Smooth muscle cell of the brain vasculature (primary cell): Measurements from ENCODE around the gene RAVER2.
"Not testable (repeated sequence)": the region's sequence is repeated elsewhere in the genome, so short reads cannot be mapped to it uniquely, and the experiment has no call there.

ENCODE experiments used
- DNase-seq: peaks from one replicate; pipeline ENCODE4 v3.0.0-alpha.2; 2012; ENCODE audit warnings: low read depth, low spot score

The RAVER2 gene

GRCh38 chr1:64748706-64749105 lies 3.8 kb downstream of the RAVER2 start:
- DNase-seq, result no peak

- DNase-seq, result no peak
Measured at GRCh38 chr1:64750092-64750491, 5.2 kb downstream of the RAVER2 start.

- no peak for DNase-seq
Measured at GRCh38 chr1:64750875-64751274, 6.0 kb downstream of the RAVER2 start.

GRCh38 chr1:64754173-64754572 lies 9.3 kb downstream of the RAVER2 start:
- no peak for DNase-seq

GRCh38 chr1:64755361-64755760 lies 10.5 kb downstream of the RAVER2 start:
- DNase-seq, result no peak

- DNase-seq, result no peak
Measured at GRCh38 chr1:64756770-64757169, 11.9 kb downstream of the RAVER2 start.

- no peak for DNase-seq
Measured at GRCh38 chr1:64757213-64757612, 12.3 kb downstream of the RAVER2 start.

GRCh38 chr1:64758233-64758632 lies 13.4 kb downstream of the RAVER2 start:
- DNase-seq, result no peak

- no peak for DNase-seq
Measured at GRCh38 chr1:64759968-64760367, 15.1 kb downstream of the RAVER2 start.

GRCh38 chr1:64765012-64765411 lies 20.1 kb downstream of the RAVER2 start:
- DNase-seq, result no peak

GRCh38 chr1:64765826-64766225 lies 21.0 kb downstream of the RAVER2 start:
- no peak for DNase-seq

- no peak for DNase-seq
Measured at GRCh38 chr1:64766429-64766828, 21.6 kb downstream of the RAVER2 start.

- no peak for DNase-seq
Measured at GRCh38 chr1:64769482-64769881, 24.6 kb downstream of the RAVER2 start.

GRCh38 chr1:64769971-64770370 lies 25.1 kb downstream of the RAVER2 start:
- DNase-seq, result no peak

GRCh38 chr1:64773306-64773705 lies 28.4 kb downstream of the RAVER2 start:
- not testable (repeated sequence) for DNase-seq

GRCh38 chr1:64775113-64775512 lies 30.2 kb downstream of the RAVER2 start:
- no peak for DNase-seq

GRCh38 chr1:64782044-64782443 lies 37.2 kb downstream of the RAVER2 start:
- not testable (repeated sequence) for DNase-seq

GRCh38 chr1:64782848-64783247 lies 38.0 kb downstream of the RAVER2 start:
- not testable (repeated sequence) for DNase-seq

GRCh38 chr1:64790832-64791487 lies 46.1 kb downstream of the RAVER2 start:
- DNase-seq, result no peak

- no peak for DNase-seq
Measured at GRCh38 chr1:64798872-64799271, 54.0 kb downstream of the RAVER2 start.

- DNase-seq, result no peak
Measured at GRCh38 chr1:64801851-64802523, 57.1 kb downstream of the RAVER2 start.

- DNase-seq, result no peak
Measured at GRCh38 chr1:64809309-64809708, 64.4 kb downstream of the RAVER2 start.

- no peak for DNase-seq
Measured at GRCh38 chr1:64810001-64810400, 65.1 kb downstream of the RAVER2 start.
